GM19099 (cell line): Measurements from ENCODE around the gene CENPU.

Experiments
- POLR2A ChIP-seq: IDR thresholded peaks from 3 replicates; pipeline ENCODE4 v1.6.1; 2011; ENCODE audit warnings: low read depth; ENCODE audit not compliant: insufficient read length; ENCODE audit errors: extremely low read depth

Gene CENPU

DNA sequence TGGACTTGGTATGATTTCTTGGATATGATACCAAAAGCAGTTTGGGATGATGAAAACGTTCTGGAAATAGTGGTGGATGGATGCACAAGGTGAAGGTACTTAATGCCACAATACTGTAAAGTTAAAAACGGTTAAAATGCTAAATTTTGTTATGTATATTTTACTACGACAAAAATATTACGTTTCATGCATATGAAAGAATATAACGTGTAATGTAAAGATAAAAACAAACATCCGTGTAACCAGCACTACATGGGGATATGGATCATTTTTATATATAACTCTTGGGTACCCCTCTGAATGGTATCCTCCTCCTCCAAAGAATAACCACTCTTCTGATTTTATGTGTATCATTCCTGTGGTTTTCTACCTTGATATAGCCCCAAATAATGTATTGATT lies 862 bp upstream of the CENPU start:
- TF ChIP-seq POLR2A, result no peak

DNA sequence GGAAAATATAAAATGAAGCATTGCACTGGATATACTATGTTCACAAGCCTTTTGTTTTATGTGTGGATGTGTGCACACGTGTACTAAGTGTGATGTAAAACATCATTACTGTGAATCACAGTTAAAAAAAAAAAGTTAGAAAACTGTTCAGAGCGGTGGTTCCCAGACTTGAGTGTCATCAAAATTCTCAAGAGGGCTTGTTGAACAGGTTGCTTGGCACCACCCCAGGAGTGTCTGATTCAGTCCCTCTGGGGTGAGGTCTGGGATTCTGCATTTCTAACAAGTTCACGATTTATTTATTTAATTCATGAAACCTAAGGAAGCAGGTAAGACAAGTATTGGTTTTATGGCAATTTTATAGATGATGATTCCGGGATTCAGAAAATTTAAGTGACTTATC lies 1.8 kb downstream of the CENPU start:
- TF ChIP-seq POLR2A, result no peak

DNA sequence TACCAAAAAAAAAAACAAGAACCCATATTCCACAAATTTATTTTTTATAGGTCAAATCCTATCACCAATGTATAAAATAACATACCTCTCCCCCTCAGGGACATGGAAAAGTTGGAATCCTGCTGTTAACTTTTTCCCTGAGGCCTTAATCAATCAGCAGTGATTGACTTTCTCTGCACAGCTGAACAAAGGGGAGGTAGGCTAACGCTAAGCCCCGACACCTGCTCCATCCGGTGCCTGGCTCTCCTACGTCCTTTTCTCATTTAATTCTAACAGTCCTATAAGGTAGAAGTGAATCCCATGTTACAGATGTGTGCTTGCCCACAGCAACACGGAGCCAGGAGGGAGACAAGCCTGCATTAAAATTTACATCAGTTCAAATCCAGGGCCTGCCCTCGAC lies 2.8 kb downstream of the CENPU start:
- no peak for TF ChIP-seq POLR2A

DNA sequence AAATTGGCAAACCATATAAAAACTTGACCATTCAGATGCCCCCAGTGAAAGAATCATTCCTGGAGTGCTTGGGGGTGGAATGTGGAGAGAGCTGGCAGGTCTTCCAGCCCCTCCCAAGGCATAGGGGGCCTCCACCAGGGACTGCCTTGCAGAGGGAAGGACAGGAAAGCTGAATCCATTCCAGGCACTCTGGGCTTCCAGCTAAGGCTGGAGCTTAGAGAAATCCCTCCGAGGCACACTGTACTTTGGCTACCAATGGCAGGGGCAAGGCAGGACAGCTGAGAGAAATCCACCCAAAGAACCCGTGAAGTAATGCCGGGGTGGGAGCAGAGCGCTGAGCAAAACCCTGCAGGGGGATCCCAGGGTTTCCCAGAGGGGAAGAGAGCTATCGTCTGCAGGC lies 4.0 kb downstream of the CENPU start:
- no peak for TF ChIP-seq POLR2A

DNA sequence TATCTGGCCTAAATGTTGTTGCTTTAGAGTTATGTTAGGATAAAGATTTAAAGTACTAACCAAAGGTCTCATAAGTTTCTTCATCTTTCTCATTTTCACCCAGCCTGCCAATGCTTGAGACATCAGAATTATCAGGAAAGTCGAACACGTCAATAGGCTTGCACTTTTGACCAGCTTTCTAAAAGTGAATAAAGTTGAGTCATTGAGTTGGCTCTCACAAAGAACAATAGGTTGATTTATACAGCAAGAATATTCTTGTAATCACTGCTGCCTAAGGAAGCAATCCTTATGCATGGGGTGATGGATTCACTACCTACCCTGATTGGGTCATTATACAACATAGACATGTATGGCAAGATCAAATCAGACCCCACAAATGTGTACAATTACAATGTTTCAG lies 5.0 kb downstream of the CENPU start:
- no peak for TF ChIP-seq POLR2A

DNA sequence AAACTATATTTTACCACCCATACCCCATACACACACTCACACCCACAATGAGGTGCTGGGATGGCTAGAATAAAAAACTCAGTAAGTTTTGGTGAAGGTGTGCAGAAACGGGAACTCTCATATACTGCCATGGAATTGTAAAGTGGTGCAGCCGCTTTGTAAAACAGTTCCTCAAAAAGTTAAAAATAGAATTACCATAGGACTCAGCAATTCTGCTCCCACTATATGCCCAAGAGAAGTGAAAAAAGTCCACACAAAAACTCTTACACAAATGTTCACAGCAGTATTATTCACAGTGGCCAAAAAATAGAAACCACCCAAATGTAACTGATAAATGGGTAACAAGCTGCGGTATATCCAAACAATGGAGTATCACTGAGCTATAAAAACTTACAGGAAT lies 6.5 kb downstream of the CENPU start:
- TF ChIP-seq POLR2A, result no peak

DNA sequence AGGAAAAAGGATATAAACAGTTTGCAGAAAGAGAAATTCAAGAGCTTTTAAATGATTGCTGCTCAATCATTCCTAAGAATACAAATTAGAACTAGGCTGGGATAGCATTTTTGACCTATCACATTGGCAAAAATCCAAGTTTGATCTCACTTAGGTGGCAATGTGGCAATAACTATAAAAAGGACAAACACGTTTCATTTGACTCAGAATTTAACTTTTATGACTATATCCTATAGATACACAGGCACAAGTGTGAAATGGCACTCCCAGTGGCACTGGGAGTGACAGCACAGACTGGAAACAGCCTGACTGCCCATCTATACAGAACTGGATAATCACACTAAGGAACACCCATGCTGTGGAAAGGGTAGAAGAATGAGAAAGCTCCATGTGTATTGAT lies 11.1 kb downstream of the CENPU start:
- TF ChIP-seq POLR2A, result no peak

DNA sequence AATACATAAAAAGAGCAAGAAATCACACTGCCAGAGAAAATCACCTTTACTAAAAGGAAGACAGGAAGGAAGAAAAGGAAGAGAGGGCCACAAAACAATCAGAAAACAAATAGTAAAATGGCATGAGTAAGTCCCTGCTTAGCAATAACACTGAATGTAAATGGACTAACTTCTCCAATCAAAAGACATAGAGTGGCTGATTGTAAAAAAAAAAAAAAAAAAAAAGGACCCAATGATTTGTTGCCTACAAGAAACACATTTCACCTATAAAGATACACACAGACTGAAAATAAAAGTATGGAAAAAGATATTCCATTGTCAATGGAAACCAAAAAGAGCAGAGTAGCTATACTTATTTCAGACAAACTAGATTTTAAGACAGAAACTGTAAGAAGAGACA lies 12.6 kb downstream of the CENPU start:
- TF ChIP-seq POLR2A, result no peak

DNA sequence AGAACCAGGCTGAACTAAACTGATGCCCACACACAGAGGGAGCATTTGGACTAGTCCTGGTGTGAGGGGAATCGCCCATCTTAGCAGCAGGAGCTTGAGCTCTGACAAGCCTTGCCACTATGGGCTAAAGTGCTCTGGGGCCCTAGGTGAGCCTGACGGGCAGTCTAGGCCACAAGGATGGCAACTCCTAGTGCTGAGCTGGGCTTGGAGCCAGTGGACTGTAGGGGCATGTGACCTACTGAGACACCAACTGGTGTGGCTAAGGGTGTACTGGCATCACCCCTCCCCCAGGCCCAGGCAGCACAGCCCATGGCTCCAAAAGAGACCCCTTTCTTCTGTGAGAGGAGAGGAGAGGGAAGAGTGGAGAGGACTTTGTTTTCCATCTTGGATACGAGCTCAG lies 14.5 kb downstream of the CENPU start:
- no peak for TF ChIP-seq POLR2A

DNA sequence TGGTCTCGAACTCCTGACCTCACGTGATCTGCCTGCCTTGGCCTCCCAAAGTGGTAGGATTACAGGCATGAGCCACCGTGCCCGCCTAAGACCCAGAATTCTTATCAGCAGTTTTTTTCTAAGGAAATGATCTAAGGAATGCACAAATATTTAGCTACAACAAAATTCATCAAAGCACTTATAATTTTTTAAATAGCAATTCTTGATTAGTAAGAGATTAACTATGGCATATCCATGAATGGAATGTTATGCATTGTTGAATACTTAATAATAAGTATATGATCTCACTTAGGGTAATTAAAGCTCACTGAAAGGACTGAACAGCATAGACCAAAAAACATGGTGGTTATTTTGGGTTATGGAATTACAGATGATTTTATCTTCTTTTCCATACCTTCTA lies 18.4 kb downstream of the CENPU start:
- no peak for TF ChIP-seq POLR2A

DNA sequence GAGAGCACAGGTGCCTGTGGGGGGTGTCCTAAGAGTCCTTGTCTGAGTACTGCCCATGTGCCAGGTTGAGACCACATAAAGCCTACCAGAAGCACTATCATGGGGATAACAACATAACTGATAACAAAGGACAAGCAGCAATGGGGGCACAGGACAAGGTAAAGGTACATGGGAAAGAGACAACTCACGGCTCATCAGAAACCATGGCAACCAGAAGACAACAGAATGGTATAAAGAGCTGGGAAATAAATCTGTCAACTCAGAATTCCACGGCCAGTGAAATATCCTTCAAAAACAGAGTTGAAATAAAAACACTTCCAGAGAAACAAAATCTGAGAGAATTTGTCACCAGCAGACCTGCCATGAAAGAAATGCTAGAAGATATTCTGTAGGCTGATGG lies 20.0 kb downstream of the CENPU start:
- TF ChIP-seq POLR2A, result no peak

DNA sequence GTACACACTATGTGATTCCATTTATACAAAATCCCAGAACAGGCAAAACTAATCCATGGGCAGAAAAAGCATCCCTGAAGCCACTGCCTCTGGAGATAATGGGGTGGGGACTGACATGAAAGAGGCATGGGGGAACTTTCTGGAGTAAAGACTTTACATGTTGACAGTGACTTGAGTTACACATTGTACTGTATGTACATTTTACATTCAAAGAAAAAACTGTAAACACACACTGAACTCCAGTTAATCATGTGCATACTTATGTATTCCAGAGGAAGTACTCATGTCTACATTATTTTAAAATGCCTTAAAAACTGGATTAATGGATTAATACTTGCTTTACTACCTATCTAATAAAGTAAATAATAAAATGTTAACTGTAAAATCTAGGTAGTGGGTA lies 21.6 kb downstream of the CENPU start:
- TF ChIP-seq POLR2A, result no peak

DNA sequence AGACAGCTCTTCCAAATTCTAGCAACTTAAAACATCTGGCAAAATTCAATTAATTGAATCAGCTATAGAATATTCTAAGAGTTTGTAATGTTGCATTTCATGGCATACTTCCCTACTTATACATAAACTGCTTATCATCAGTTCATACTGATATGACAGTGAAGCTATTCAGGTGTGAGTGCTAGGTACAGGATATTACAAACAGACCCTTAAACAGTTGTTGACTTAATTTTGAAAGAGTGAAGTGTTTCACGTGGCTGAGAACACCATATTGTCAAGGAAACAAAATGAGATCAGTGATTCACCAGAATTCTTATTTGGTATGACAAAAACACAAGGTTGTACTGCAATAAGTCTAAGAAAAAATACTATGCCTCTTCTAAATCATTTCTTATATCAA lies 27.4 kb downstream of the CENPU start:
- no peak for TF ChIP-seq POLR2A

DNA sequence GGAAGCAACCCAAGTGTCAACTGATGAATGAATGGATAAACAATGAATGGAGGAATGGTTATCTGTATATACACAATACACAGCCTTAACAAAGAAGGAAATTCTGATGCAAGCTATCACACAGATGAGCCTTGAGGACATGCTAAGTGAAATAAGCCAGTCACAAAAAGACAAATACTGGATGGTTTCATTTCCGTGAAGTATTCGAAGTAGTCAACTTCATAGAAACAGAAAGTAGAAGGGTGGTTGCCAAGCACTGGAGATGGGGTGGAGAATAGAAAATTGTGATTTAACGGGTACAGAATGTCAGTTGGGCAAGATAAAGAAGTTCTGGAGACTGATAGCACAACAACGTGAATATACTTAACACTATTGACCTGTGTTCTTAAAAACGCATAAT lies 28.2 kb downstream of the CENPU start:
- no peak for TF ChIP-seq POLR2A

DNA sequence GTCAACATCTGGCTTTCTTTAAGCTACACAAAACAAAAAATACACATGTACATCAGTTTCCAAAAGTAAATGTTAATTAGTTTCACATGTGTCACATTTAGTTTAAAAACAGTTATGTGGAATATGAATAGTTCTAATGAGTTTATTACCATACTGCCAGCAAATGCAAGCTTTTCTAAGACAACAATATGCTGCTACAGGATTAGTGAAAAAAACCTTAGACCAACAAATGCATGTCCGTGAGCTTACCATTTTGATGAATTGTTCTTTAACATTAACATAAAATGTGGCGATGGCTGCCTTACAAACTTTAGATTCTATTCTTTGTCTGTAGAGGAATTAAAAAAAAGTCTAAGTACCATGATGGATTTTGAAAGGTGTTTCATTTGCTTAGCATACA lies 31.8 kb downstream of the CENPU start:
- no peak for TF ChIP-seq POLR2A

DNA sequence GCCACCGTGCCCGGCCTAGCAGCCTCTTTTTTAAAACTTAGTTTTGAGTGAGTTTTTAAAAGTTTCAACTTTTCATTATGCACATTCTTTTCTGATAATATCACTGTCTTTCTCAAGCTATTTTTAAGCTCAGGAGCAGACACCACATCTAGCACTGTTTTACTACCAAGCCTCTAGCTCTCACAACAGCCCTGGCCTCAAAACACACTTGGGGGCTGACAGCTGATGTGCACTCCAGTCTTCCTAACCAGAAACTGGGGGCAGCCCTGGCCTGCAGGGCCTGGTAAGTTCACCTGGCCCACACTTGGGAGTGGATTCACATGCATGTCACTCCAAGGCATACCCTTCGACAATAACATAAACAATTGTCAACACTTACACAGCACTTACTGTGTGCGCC lies 34.0 kb downstream of the CENPU start:
- TF ChIP-seq POLR2A, result no peak

DNA sequence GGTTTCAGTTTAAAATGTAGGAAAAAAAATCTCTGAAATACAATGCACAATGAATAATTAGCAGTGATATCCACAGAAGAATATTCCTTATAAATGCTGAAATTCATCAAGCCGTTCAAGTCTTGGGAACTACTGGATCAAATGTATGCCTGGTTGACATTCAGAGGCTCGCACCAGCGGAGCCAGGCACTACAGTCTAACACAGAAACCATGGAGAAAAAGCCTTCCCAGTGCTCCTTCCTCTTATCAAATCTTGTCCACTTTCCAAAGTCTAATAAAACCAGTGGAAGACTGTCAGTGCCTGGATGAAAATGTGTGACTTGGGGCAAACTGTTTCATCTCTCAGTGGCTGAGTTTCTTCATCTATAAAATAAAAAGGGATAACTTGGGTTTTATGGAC lies 35.9 kb downstream of the CENPU start:
- TF ChIP-seq POLR2A, result no peak

DNA sequence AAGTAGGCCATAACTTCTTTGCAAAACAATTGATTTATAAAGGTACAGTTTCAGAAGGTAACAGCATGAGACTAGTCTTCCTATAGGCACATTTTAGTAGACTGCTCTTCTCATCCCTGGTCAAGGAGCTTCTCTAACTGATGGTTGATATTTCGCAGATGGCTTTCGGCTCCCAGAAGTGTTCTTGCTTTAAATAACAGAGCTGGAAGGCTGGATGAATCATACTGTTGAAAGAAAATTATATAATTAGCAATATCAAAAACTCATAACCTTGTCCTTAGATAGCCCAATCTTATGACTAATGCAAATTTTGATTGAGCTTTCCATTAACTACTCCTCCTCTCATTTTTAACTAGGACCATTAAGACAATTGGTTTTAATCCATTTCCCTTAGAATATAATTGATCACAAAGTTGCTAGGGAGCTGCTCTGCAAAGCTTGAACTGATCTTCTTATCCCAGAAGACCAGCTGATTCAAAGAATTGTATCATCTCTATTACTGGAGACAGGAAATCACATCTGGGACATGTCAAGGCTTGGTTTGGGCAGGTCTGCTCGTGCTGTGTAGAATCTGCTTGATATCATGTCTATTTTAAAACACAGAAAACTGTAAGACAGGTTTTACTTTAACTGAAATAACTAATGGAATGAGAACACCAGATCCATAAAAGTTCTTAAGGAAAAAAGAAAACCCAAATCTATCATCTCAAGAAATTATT lies 38.6 kb downstream of the CENPU start:
- TF ChIP-seq POLR2A, result no peak

DNA sequence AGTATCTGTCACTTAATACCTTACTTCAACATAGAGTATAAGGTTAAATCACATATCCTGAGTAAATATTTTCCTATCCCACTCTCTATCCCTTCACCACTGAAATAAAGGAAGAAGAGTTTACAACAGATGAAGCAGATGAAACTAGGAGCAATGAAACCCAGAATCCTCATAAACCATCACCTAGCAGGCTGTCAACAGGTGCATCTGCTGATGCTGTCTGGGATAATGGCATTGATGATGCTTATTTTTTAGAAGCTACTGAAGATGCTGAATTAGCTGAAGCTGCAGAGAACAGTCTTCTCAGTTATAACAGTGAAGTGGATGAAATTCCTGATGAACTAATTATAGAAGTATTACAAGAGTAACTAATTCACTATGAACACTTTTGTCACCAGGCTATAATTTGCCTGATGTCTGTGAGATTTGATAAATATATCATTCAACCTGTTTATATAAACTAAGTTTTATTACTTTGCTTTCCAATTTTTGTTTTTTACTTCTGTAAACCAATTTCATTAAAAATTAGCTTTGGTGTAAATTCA lies 39.4 kb downstream of the CENPU start:
- no peak for TF ChIP-seq POLR2A
